Thoracic aorta (tissue), 2 donors: Measurements from ENCODE around the gene GLT6D1. TPM values are rescaled to one million over a fixed set of nuclear protein-coding genes. Genes with fewer than 3 reads are reported as not detected.

Experiments used
- ATAC-seq: fragments of 150-250 bp; one replicate; pipeline ENCODE4 v1.8.0; 2017; ENCODE audit warnings: low read depth; ENCODE audit not compliant: insufficient number of reproducible peaks, low FRiP score
- DNase-seq: peaks from one replicate; pipeline ENCODE4 v3.0.0-alpha.2; 2020; ENCODE audit warnings: low spot score
- H3K27ac ChIP-seq, 2 donors: fragments of 200-600 bp; sonication (generic); 1 replicate in 1 of 2; 2 replicates in 1 of 2; pipeline ENCODE4 v1.5.1; 2016; ENCODE audit warnings: mild to moderate bottlenecking in 2 of 2, moderate library complexity in 2 of 2
- H3K27me3 ChIP-seq: fragments of 200-600 bp; sonication (generic); replicated peaks from 2 replicates; pipeline ENCODE4 v1.6.0; 2016; ENCODE audit warnings: mild to moderate bottlenecking; ENCODE audit not compliant: insufficient read depth
- H3K36me3 ChIP-seq: fragments of 200-600 bp; sonication (generic); one replicate; pipeline ENCODE4 v1.5.1; 2016
- H3K4me1 ChIP-seq, 2 donors: fragments of 200-600 bp; sonication (generic); 1 replicate in 1 of 2; 2 replicates in 1 of 2; pipeline versions ENCODE4 v1.5.1 to v1.6.0; 2016; ENCODE audit warnings: low read depth in 2 of 2, mild to moderate bottlenecking in 1 of 2; ENCODE audit not compliant: control insufficient read depth in 1 of 2
- H3K4me3 ChIP-seq: fragments of 200-600 bp; sonication (generic); 2 replicates; pipeline ENCODE4 v1.5.1; 2016; ENCODE audit warnings: mild to moderate bottlenecking
- H3K9me3 ChIP-seq: fragments of 200-600 bp; sonication (generic); 2 replicates; pipeline ENCODE4 v1.5.1; 2016
- CTCF ChIP-seq: fragments of 200-600 bp; sonication (generic); IDR thresholded peaks from one replicate; pipeline ENCODE4 v1.5.1; 2019; ENCODE audit warnings: antibody characterized with exemption
- total RNA-seq, 2 donors: library from RNA; depleted of rRNA; stranded (reverse); fragments of >200 nt; gene quantifications; one replicate each; pipeline versions ENCODE4 v1.1.0 to v1.2.3, GENCODE V29; 2016

Gene GLT6D1
- total RNA-seq, 2 donors from 2014 or later: not detected

- Histone ChIP-seq H3K9me3 (no peaks in the 10 kb centered on the region), H3K27ac (no peak overlapping the region), H3K4me1 (no peaks in the 10 kb centered on the region), H3K36me3 (no peaks in the 10 kb centered on the region), H3K27me3 (no peaks in the 10 kb centered on the region), H3K4me3 (no peak overlapping the region)
- DNase-seq (no peak), ATAC-seq (no peak)
- TF ChIP-seq CTCF: no peak
Observed at GRCh38 chr9:135581636-135582426, 57.5 kb downstream of the GLT6D1 start.

DNA sequence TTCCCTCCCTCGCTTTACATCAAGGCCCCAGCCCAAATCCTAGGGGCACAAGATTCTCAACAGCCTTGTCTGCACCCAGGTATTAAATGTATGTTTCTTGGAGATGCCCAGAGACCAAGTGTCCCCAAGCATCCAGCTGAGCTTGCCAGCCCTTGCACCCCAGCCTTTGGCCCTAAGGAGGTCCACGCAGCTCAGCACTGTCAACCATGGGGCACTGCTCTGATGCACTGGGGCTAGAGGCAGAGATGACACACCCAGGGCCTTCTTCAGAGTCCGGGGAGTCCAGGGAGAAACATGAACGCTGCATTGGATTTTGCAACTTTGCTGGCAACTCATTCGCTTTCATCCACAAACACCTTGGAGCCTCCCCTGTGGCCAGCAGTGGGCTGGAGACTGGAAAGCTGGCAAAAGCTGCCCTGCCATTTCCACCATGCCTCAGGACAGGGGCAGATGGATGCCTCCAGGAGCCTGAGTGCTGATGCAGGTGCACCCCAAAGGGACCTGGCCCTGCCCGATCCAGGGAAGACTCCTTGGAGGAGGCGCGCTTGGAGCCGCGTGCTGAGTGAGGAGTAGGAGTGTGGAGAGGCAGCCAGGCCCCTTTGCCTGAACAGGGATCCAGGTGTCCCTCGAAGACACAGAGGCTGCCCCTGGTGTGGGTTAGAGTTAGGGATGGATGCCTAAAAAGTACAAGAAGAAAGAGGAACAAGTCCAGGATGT is 58.5 kb downstream of the GLT6D1 start:
- no peak overlapping the region for H3K4me3 ChIP-seq
- DNase-seq (no peak), ATAC-seq (no peak)
- no peaks in the 10 kb centered on the region for H3K27me3 ChIP-seq
- TF ChIP-seq CTCF: no peak
- no peak overlapping the region for H3K27ac ChIP-seq
- H3K4me1 ChIP-seq: no peaks in the 10 kb centered on the region
- H3K9me3 ChIP-seq: no peaks in the 10 kb centered on the region
- H3K36me3 ChIP-seq: no peaks in the 10 kb centered on the region

DNA sequence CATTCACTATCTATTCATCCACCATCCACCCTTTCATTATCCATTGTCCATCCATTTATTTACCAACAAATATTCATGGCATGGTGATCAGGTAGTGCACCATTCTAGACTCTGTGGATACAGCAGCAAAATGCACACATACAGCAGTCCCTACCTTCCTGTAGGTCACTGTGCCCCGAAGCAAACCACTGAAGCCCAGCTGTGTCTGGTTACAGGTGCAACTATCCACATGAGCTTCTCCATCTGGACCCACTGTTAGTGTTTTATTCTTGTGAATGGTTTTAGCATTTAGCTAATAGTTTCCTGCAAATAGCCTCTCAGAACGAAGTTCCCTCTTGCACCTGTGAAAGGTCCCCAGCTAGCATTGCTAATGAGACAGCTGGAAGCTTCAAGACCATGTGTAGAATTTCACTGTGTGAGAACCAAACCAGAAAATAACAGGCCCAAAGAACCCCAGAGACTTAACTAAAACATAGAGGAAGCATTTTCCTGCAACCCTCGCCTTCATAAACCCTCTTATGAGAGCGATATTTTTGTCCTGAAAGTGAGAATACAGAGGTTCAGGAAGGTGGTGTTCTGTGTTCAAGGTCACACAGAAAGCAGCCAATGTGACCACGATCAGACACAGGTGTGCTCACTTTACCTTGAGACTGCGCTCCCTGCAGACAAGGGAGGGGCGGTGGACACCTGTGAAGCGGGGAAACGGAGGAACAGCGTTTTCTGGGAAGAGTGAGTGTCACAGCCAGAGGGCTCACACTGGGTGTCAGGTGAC is 59.3 kb downstream of the GLT6D1 start:
- no peaks in the 10 kb centered on the region for H3K9me3 ChIP-seq
- no peaks in the 10 kb centered on the region for H3K4me1 ChIP-seq
- no peak overlapping the region for H3K27ac ChIP-seq
- H3K27me3 ChIP-seq: no peaks in the 10 kb centered on the region
- H3K4me3 ChIP-seq: no peak overlapping the region
- DNase-seq (no peak), ATAC-seq (no peak)
- no peak for TF ChIP-seq CTCF
- no peaks in the 10 kb centered on the region for H3K36me3 ChIP-seq

- no peak for TF ChIP-seq CTCF
- Histone ChIP-seq H3K36me3 (no peaks in the 10 kb centered on the region), H3K4me1 (no peaks in the 10 kb centered on the region), H3K27ac (no peak overlapping the region), H3K27me3 (no peaks in the 10 kb centered on the region), H3K4me3 (no peak overlapping the region), H3K9me3 (no peaks in the 10 kb centered on the region)
- DNase-seq (no peak), ATAC-seq (no peak)
Observed at GRCh38 chr9:135579356-135579755, 60.0 kb downstream of the GLT6D1 start.

DNA sequence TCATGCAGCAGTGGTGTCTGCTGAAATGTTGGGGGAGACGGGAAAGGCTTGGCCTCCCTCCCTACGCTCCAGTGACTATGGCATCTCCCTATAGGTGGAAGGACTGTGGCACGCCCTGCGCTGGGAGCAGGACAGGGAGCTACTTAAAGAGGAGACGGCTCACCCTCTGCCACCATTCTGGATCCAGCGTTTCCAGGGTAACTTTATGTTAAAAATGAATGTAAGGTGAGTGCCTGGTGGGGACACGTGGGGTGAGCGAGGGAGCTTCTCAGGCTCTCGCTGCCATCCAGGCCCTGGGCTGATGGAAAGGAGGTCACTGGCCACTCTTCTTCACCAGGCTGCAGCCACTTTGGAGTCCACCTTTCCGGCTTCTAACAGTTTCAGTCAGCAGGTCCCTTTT is 62.1 kb downstream of the GLT6D1 start:
- Histone ChIP-seq H3K9me3 (no peaks in the 10 kb centered on the region), H3K27me3 (no peaks in the 10 kb centered on the region), H3K4me1 (no peaks in the 10 kb centered on the region), H3K36me3 (no peaks in the 10 kb centered on the region), H3K4me3 (no peak overlapping the region), H3K27ac (no peak overlapping the region)
- no peak for TF ChIP-seq CTCF
- ATAC-seq: no peak
- no peak for DNase-seq
